22Rv1 (cell line): Measurements from ENCODE around the gene PTBP2.

Experiments used
- CTCF ChIP-seq: fragments of 450-650 bp; IDR thresholded peaks from 2 replicates; pipeline ENCODE4 v1.5.1; 2017; ENCODE audit warnings: mild to moderate bottlenecking
- ZFX ChIP-seq: fragments of 450-650 bp; IDR thresholded peaks from 2 replicates; pipeline ENCODE4 v1.6.1; 2017; ENCODE audit warnings: antibody characterized with exemption, borderline replicate concordance

- TF ChIP-seq CTCF = no peak
- no peak for TF ChIP-seq ZFX
These were observed 111.8 kb downstream of the PTBP2 start for GRCh38 chr1:96833376-96833775.
